Daoy (cell line): Measurements from ENCODE around the gene PROSER3. TPM values are rescaled to one million over a fixed set of nuclear protein-coding genes. Genes with fewer than 3 reads are reported as not detected.
A peak's percentile ranks its signal among the peaks of the same experiment; 100 is the strongest.

Experiments used
- DNase-seq: peaks from one replicate; pipeline ENCODE4 v3.0.0-alpha.2; 2015; ENCODE audit warnings: low read depth
- total RNA-seq: library from RNA; depleted of rRNA; stranded (reverse); fragments of >200 nt; shearing (Covaris generic); gene quantifications from 2 replicates; pipeline ENCODE4 v1.2.3, GENCODE V29; 2014; rRNA removed

PROSER3 gene
- total RNA-seq = 1.6 and 3.2 TPM in 2 replicates

GRCh38 chr19:35757749-35758608, at the start of gene PROSER3:
PROSER3 (plus strand) TSS chr19:35758176; CDS start chr19:35758216, 40 bp downstream.
- peak; percentile 99 for DNase-seq

DNA sequence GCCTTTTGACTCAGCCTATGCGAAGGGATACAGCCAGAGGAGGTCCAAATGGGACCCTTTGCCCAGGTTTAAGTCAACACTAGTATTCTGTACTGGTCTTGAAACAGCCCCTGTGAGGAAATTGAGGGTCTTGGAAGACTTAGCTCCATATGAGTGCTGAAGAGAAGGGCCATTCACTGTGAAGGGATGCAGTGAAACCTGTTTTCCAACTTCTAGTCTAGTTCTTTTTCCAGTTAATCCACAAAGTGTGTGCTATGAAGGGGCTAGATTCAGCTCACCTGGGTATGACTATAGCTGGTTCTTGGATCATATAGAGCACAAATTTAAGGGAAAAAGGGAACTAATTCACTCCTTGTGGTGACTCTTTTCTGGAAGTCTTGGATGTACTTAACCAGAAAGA, 49.6 kb upstream of the PROSER3 start:
- no peak for DNase-seq

DNA sequence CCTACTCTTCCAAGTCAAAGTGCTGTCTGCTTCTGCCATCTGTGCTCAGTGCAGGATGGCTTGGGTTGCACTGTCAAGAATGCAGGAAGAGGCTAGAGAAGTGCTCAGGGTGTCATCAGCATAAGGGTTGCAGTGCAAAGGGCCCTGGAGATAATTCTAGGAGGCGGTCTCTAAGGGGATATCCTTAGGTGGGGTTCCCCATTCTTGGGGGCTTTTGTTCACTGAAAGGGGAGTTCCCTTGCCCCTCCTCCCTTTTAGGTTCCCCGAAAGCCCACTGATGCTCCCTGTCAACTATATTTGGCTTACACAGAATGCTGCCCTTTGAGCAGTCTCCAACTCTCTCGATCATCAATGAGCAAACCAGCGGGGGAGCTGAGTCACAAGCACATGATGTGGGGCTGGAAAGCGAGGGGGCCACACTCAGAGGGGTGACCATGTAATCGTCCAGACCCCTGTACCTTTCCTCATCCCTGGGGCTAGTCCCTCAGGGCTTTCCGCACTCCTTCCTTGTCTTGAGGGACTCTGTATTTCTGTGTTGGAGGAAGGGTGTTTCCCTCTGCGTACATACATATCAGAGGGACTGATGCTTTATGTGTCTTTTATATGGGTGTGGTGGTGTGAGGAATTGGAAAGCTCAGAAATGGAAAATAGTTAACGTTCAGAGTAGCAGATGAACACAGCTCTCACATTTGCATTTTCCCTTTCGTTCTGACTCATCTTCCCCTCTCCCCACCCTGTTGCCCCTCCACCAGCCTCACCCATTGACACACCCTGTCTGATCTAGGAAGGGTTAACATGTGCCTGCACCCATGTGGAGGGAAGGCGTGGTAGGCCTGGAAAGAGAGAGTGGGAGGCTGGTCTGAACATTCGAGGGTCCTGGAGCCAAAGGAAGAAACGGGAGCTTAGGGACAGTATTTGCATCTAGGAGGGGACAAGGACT, 46.9 kb upstream of the PROSER3 start:
- peak; percentile 35 for DNase-seq

- DNase-seq = no peak
Measured at GRCh38 chr19:35712567-35713505, 45.1 kb upstream of the PROSER3 start.

- no peak for DNase-seq
Measured at GRCh38 chr19:35713506-35713850, 44.5 kb upstream of the PROSER3 start.

GRCh38 chr19:35713904-35714495, 44.0 kb upstream of the PROSER3 start:
- DNase-seq = no peak

DNA sequence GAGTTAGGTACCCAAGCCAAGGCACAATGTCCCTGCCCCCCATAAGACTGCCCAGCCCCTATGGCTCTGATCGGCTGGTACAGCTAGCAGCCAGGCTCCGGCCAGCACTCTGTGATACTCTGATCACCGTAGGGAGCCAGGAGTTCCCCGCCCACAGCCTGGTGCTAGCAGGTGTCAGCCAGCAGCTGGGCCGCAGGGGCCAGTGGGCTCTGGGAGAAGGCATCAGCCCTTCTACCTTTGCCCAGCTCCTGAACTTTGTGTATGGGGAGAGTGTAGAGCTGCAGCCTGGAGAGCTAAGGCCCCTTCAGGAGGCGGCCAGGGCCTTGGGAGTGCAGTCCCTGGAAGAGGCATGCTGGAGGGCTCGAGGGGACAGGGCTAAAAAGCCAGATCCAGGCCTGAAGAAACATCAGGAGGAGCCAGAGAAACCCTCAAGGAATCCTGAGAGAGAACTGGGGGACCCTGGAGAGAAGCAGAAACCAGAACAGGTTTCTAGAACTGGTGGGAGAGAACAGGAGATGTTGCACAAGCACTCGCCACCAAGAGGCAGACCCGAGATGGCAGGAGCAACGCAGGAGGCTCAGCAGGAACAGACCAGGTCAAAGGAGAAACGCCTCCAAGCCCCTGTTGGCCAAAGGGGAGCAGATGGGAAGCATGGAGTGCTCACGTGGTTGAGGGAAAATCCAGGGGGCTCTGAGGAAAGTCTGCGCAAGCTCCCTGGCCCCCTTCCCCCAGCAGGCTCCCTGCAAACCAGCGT, 43.2 kb upstream of the PROSER3 start:
- DNase-seq = no peak

- DNase-seq = no peak
Measured at GRCh38 chr19:35715355-35715809, 42.6 kb upstream of the PROSER3 start.

DNA sequence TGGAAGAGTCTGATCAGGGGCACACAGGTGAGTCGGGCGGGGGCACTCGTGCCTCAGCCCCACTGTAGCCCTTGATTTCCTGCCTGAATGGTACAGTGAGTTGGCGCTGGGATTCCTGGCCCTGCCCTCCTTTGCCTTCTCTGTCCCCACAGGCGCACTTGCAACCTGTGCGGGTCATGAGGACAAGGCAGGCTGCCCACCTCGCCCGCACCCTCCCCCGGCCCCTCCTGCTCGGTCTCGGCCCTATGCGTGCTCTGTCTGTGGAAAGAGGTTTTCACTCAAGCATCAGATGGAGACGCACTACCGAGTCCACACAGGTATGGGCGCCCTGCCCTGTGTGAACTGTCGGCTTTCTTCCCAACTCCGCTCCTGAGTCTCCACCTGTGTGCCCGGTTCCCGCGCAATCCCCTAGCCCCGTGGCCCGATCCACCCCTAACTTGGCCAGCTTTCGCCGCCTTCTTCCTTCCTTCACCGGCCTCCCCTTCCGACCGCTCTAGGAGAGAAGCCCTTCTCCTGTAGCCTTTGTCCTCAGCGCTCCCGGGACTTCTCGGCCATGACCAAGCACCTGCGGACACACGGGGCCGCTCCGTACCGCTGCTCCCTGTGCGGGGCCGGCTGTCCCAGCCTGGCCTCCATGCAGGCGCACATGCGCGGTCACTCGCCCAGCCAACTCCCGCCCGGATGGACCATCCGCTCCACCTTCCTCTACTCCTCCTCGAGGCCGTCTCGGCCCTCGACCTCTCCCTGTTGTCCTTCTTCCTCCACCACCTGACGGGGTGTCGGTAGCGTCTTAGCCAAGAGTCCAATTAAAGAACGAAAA, 41.8 kb upstream of the PROSER3 start:
- DNase-seq = peak; percentile 67

GRCh38 chr19:35716801-35717664, 40.9 kb upstream of the PROSER3 start:
- DNase-seq = peak; percentile 97

DNA sequence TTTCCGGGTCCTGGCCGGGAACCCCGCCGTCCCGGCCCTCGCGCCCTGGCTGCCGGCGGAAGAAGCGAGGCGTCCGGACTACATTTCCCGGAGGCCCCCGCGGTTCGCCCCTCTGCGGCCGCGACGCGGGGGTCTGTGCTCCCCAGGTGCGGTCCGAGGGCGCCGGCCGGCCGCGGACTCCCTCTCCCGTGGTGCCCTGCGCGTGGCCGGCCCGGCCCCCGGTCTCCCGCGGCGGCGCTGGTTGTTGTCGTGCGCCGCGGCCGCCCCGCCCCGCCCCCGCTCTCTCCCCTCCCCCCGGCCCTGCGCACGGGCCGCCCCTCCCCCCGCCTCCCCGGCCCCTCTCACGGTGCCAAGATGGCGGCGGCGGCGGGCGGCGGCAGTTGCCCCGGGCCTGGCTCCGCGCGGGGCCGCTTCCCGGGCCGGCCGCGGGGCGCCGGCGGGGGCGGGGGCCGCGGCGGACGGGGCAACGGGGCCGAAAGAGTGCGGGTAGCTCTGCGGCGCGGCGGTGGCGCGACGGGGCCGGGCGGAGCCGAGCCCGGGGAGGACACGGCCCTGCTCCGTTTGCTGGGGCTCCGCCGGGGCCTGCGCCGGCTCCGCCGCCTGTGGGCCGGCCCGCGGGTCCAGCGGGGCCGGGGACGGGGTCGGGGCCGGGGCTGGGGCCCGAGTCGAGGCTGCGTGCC, 40.2 kb upstream of the PROSER3 start, which contains the start of gene KMT2B:
Gene KMT2B, plus strand, starts transcription at position 339 of the 680 bp plus-strand sequence. Its CDS starts 16 bp downstream, at position 355.
- no peak for DNase-seq

DNA sequence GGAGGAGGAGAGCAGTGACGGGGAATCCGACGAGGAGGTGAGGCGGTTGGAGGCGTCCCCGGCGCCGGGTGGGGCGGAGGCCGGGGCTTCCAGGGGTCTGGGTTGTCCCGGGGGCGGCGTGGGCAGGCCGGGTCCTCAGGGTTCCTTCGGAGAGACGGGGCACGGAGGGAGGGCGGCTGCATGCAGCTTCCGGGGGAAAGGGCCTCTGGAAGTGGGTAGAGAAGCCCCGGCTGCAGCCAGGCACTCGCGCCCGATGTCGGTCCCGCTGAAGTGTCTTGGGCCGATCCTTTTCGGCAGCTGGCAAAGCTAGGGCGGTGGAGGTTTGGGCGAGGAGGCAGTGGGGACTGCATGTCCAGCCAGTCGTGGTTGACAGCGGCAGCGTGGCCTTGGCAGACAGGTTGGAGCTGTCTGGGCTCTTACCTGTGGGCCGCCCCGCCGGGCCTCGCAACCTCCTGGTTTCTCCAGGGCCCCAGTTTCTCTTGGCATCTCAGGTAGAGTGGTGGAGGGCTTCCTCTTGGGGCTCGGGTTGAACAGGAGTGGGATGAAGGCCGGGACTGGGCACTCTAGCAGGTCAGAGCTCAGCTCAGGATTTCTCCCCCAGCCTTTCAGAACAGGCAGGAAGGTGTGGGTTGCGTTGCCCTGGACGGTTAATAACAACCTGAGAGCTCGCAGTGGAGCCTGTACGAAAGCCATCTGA, 39.5 kb upstream of the PROSER3 start:
- peak; percentile 37 for DNase-seq

- DNase-seq = no peak
Measured at GRCh38 chr19:35719402-35720162, 38.4 kb upstream of the PROSER3 start.

GRCh38 chr19:35720163-35720524, 37.8 kb upstream of the PROSER3 start:
- no peak for DNase-seq

DNA sequence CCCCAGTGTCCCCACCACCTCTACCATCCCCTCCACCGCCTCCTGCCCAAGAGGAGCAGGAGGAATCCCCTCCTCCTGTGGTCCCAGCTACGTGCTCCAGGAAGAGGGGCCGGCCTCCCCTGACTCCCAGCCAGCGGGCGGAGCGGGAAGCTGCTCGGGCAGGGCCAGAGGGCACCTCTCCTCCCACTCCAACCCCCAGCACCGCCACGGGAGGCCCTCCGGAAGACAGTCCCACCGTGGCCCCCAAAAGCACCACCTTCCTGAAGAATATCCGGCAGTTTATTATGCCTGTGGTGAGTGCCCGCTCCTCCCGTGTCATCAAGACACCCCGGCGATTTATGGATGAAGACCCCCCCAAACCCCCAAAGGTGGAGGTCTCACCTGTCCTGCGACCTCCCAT, 37.3 kb upstream of the PROSER3 start:
- DNase-seq = no peak

GRCh38 chr19:35721374-35721773, 36.6 kb upstream of the PROSER3 start:
- no peak for DNase-seq
